RWPE1 (cell line): ENCODE results near the gene UBB.
"Not testable (repeated sequence)": the region's sequence is repeated elsewhere in the genome, so short reads cannot be mapped to it uniquely, and the experiment has no call there.

Source experiments
- CTCF ChIA-PET: fragments of 350-600 bp; sonication (Branson Sonifier 250); formaldehyde crosslinking; extraction: SDS; loops from one replicate; lab custom pipeline; 2021; lab: Yijun Ruan, JAX
- POLR2A ChIA-PET: fragments of 400-600 bp; formaldehyde crosslinking; extraction: SDS; loops from one replicate; lab custom pipeline; 2020; ENCODE audit warnings: antibody characterized with exemption; ENCODE audit not compliant: low non-redundant PET; lab: Yijun Ruan, JAX
- DNase-seq: peaks from one replicate; pipeline ENCODE4 v3.0.0; 2012; ENCODE audit warnings: low spot score
- H3K27ac ChIP-seq: fragments of 450-650 bp; 2 replicates; pipeline ENCODE4 v1.5.1; 2017
- TF ChIP-seq, protein P1 (sequence below): fragments of 450-650 bp; conservative IDR thresholded peaks from 2 replicates; pipeline ENCODE4 v1.5.1; 2017; ENCODE audit warnings: low read depth, mild to moderate bottlenecking

The UBB gene

DNA sequence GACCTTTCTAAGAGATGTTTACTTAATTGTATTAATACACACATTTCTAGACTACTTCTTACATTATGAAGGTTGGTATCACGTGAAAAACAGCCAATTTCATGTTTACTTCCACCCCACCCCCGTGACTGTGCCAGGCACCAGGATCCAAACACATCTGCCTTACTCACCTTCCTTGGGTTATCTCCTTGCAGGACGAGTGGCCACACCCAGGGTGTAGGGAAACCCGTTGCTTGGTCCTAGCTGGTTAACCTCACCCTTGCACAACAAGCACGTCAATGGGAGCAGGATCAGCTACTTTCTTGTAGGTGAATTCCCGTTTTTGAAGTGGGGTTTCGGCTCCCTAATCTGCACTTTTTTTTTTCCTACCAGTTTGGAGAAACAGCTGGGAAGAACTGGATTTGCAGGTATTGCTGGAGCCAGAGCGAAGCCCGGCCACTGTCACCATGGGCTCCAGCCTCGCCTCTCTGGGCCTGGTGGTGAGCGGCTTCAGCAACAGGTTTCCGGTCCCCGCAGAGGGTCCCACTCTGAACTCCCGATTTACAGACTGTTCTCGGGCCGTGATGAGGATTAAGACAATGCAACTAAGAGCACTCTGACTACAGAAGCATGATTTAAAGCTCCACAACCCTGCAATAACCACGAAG, 2.1 kb upstream of the UBB start:
- CTCF ChIA-PET: interaction anchor here (0.5 to 1.1 kb wide), 4 partner anchors 13 to 107 kb away, joined by 3 to 5 read pairs (median 4); no protein-coding TSS in a partner anchor
- H3K27ac ChIP-seq: peak overlapping the region; percentile 92
- POLR2A ChIA-PET: interaction anchor here (0.7 kb wide), 1 partner anchor 1207 kb away, joined by 3 read pairs; no protein-coding TSS in a partner anchor
- TF ChIP-seq, protein P1, sequence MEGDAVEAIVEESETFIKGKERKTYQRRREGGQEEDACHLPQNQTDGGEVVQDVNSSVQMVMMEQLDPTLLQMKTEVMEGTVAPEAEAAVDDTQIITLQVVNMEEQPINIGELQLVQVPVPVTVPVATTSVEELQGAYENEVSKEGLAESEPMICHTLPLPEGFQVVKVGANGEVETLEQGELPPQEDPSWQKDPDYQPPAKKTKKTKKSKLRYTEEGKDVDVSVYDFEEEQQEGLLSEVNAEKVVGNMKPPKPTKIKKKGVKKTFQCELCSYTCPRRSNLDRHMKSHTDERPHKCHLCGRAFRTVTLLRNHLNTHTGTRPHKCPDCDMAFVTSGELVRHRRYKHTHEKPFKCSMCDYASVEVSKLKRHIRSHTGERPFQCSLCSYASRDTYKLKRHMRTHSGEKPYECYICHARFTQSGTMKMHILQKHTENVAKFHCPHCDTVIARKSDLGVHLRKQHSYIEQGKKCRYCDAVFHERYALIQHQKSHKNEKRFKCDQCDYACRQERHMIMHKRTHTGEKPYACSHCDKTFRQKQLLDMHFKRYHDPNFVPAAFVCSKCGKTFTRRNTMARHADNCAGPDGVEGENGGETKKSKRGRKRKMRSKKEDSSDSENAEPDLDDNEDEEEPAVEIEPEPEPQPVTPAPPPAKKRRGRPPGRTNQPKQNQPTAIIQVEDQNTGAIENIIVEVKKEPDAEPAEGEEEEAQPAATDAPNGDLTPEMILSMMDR: no peak
- DNase-seq: peak; percentile 85

DNA sequence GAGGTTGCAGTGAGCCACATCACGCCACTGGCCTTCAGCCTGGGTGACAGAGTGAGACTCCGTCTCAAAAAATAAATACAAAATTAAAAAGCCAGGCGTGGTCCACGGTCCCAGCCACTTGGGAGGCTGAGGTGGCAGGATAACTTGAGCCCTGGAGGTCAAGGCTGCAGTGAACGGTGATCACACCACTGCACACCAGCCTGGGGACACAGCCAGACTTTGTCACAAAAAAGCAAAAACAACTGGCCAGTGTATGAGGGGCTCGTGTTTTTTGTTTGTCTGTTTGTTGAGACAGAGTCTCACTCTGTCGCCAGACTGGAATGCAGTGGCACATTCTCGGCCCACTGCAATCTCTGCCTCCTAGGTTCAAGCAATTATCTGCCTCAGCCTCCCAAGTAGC, 1.2 kb upstream of the UBB start:
- H3K27ac ChIP-seq: peak overlapping the region; percentile 92
- TF ChIP-seq, protein P1: no peak
- POLR2A ChIA-PET: interaction anchor here (2.5 kb wide), 1 partner anchor 59 kb away, joined by 13 read pairs; no protein-coding TSS in a partner anchor
- no peak for DNase-seq
- CTCF ChIA-PET: interaction anchor here (1.0 kb wide), 1 partner anchor 16 kb away, joined by 5 read pairs; no protein-coding TSS in a partner anchor

DNA sequence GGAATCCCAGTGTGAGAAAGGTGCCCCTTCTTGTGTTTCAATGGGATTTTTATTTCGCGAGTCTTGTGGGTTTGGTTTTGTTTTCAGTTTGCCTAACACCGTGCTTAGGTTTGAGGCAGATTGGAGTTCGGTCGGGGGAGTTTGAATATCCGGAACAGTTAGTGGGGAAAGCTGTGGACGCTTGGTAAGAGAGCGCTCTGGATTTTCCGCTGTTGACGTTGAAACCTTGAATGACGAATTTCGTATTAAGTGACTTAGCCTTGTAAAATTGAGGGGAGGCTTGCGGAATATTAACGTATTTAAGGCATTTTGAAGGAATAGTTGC, 567 bp downstream of the UBB start:
- H3K27ac ChIP-seq: peak overlapping the region; percentile 92
- no peak for DNase-seq
- POLR2A ChIA-PET: interaction anchor here (0.7 to 2.5 kb wide), 2 partner anchors 57 to 1326 kb away, joined by 4 to 13 read pairs; no protein-coding TSS in a partner anchor
- CTCF ChIA-PET: interaction anchor here (0.8 kb wide), 1 partner anchor 18 kb away, joined by 3 read pairs; no protein-coding TSS in a partner anchor
- TF ChIP-seq, protein P1: no peak

DNA sequence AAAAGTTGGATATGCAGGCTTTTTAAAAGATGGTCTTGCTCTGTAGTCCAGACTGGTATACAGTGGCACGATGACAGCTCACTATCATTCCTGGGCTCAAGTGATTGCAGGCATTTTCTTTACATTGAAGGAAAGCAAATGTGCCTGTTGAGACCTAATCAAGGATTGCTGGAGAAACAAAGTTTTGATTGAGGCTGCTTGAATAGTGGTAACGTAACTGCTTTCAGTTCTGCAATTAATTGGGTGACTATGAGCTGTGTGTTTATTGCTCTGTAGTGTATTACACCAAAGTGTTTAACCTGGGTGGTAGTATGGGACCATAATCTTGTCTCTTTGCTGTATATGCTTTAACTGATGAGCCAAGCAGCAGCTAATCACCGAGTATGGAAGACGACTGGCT, 2.3 kb downstream of the UBB start:
- ChIA-PET POLR2A (interaction anchor here (1.0 kb wide), 1 partner anchor 55 kb away, joined by 4 read pairs; no protein-coding TSS in a partner anchor), CTCF (interaction anchor here (1.5 kb wide), 1 partner anchor 20 kb away, joined by 5 read pairs; no protein-coding TSS in a partner anchor)
- H3K27ac ChIP-seq: peak overlapping the region; percentile 55
- TF ChIP-seq, protein P1: no peak
- no peak for DNase-seq

DNA sequence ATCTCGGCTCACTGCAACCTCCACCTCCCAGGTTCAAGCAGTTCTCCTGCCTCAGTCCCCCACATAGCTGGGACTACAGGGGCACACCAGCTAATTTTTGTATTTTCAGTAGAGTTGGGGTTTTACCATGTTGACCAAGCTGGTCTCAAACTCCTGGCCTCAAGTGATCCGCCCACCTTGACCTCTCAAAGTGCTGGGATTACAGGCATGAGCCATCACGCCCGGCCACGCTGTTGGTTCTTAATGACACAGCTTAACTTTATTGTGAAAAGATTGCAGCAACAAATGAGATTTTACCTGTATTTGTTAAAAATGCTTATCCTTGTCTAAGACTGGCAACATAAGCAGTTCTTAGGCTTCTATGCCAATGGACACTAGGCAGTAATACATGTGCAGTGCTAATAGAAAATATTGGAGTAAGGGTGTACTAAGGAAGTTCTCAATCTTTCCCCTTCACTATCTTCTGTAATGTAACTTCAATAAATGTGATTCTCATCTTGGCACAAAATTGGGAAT, 2.9 kb downstream of the UBB start:
- ChIA-PET POLR2A (interaction anchor here (1.0 kb wide), 1 partner anchor 55 kb away, joined by 4 read pairs; no protein-coding TSS in a partner anchor), CTCF (interaction anchor here (1.5 kb wide), 1 partner anchor 20 kb away, joined by 5 read pairs; no protein-coding TSS in a partner anchor)
- peak overlapping the region; percentile 55 for H3K27ac ChIP-seq
- TF ChIP-seq, protein P1: no peak
- no peak for DNase-seq

DNA sequence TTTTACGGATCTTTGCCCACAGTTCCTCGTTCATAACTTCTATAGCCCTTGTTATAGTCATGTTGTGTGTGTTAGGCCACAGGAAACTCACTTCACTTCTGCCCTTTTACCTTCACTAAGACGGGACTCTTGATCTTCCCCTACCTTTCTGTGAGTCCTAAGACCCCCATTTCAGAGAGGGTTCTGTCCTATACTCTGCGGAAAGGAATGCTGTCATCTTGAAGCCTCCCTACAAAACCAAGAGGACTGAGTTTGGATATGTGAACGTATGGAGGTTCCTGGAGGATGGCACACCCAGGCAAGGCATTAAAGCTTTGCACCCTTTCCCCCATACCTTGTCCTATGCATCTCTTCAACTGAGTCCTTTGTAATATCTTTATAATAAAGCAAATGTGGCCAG, 3.7 kb downstream of the UBB start:
- no peak overlapping the region for H3K27ac ChIP-seq
- POLR2A ChIA-PET: no interaction called here
- CTCF ChIA-PET: no interaction called here
- TF ChIP-seq, protein P1: no peak
- DNase-seq: no peak

DNA sequence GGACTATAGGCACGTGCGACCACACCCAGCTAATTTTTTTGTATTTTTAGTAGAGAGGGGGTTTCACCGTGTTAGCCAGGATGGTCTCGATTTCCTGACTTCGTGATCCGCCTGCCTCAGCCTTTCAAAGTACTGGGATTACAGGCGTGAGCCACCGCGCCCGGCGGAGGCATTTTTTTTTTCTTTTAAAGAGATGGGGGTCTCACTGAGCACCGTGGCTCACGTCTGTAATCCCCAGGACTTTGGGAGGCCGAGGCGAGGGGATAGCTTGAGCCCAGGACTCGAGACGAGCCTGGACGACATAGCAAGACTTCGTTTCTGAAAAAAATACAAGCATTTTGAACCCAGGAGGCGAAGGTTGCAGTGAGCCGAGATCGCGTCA, 5.2 kb downstream of the UBB start:
- CTCF ChIA-PET: interaction anchor here (0.7 kb wide), 1 partner anchor 36 kb away, joined by 3 read pairs; no protein-coding TSS in a partner anchor
- DNase-seq, POLR2A ChIA-PET: not testable (repeated sequence)
- peak overlapping the region; percentile 66 for H3K27ac ChIP-seq
